ENCODE measurements around the gene EFCAB6. TPM values are rescaled to one million over a fixed set of nuclear protein-coding genes. Genes with fewer than 3 reads are reported as not detected.

EFCAB6 gene
- total and polyA plus RNA-seq, 3 donors from 2014 or later = 41.3 to 108 (median 81.5) TPM

- Histone ChIP-seq H3K27me3 (no peaks in the 10 kb centered on the region), H3K36me3 (ENCODE audit: low read depth, missing control alignments) (no peaks in the 10 kb centered on the region), H3K9me3 (no peaks in the 10 kb centered on the region), H3K4me1 (no peaks in the 10 kb centered on the region), H3K4me3 (no peak overlapping the region), H3K27ac (no peak overlapping the region)
- intact Hi-C loops (cut with DNase I; ENCODE audit: low total_unique reads) = no loop called here
- no peak for TF ChIP-seq POLR2A (IDR thresholded peaks at IDR 0.05)
- no peak for TF ChIP-seq CTCF (IDR thresholded peaks at IDR 0.05)
- 83 to 92% methylated on average over 9 to 31 of the region's 31 CpGs for WGBS, 2 donors
- DNase-seq = no peak
Observed at GRCh38 chr22:43844560-43845545, 32.7 kb upstream of the EFCAB6 start.

GRCh38 chr22:43843783-43844530 is 31.9 kb upstream of the EFCAB6 start:
- TF ChIP-seq POLR2A (IDR thresholded peaks at IDR 0.05) (no peak), CTCF (IDR thresholded peaks at IDR 0.05) (no peak)

GRCh38 chr22:43841742-43842141 is 29.6 kb upstream of the EFCAB6 start:
- intact Hi-C loops (cut with DNase I; ENCODE audit: low total_unique reads) = no loop called here
- no peaks in the 10 kb centered on the region for H3K36me3 ChIP-seq (ENCODE audit: low read depth, missing control alignments)

More at GRCh38 chr22:43843783-43844530, 31.9 kb upstream of the EFCAB6 start:
- intact Hi-C loops (cut with DNase I; ENCODE audit: low total_unique reads) = no loop called here
- no peak overlapping the region for H3K4me3 ChIP-seq
- H3K36me3 ChIP-seq (ENCODE audit: low read depth, missing control alignments) = no peaks in the 10 kb centered on the region
- H3K27me3 ChIP-seq = no peaks in the 10 kb centered on the region
- H3K27ac ChIP-seq = no peak overlapping the region
- H3K4me1 ChIP-seq = no peaks in the 10 kb centered on the region
- WGBS, 2 donors = 84 to 91% methylated on average over 19 to 21 of the region's 21 CpGs
- no peak for DNase-seq
- no peaks in the 10 kb centered on the region for H3K9me3 ChIP-seq

DNA sequence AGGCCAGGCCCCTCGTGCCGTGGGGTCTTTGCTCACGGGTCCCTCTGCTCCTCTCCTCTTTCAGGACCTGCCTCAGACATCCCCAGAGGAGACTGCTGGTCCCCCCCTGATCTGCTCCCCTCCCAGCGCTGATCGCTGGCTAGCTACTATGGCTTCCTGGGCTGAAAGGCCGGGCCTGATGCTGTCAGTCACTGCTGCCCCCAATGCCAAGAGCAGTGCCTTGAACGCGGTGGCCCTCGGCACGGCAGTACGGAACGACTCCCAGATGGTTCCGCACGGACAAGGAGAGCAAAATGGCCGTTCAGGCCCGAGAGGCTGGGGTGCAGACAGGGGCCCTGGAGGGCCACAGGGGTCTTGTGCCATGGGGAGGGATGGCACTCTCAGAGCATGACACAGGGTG is 28.7 kb upstream of the EFCAB6 start:
- DNase-seq = no peak
- Histone ChIP-seq H3K36me3 (ENCODE audit: low read depth, missing control alignments) (no peaks in the 10 kb centered on the region), H3K4me3 (no peak overlapping the region), H3K4me1 (no peaks in the 10 kb centered on the region), H3K27me3 (no peaks in the 10 kb centered on the region), H3K27ac (no peak overlapping the region), H3K9me3 (no peaks in the 10 kb centered on the region)
- WGBS, 2 donors = 89 to 91% methylated on average over 12 to 16 of the region's 16 CpGs
- no peak for TF ChIP-seq CTCF (IDR thresholded peaks at IDR 0.05)
- TF ChIP-seq POLR2A (IDR thresholded peaks at IDR 0.05) = no peak
- intact Hi-C loops (cut with DNase I; ENCODE audit: low total_unique reads) = no loop called here

More at GRCh38 chr22:43841742-43842141, 29.6 kb upstream of the EFCAB6 start:
- no peak overlapping the region for H3K27ac ChIP-seq
- H3K9me3 ChIP-seq = no peaks in the 10 kb centered on the region
- no peaks in the 10 kb centered on the region for H3K27me3 ChIP-seq
- no peaks in the 10 kb centered on the region for H3K4me1 ChIP-seq
- WGBS, 2 donors = 91 to 93% methylated on average over 8 to 15 of the region's 21 CpGs
- TF ChIP-seq CTCF (IDR thresholded peaks at IDR 0.05) (no peak), POLR2A (IDR thresholded peaks at IDR 0.05) (no peak)
- DNase-seq = no peak
- no peak overlapping the region for H3K4me3 ChIP-seq
